GM12892 (cell line): ENCODE data around the gene MEIS3.

Experiments
- DNase-seq: peaks from one replicate; pipeline ENCODE4 v3.0.0; 2011; ENCODE audit not compliant: insufficient read length
- FAIRE-seq: peaks from 2 replicates; lab custom pipeline; 2011; peaks lifted over from hg19 to GRCh38; lab: Jason Lieb, UNC
- POLR2A ChIP-seq: IDR thresholded peaks from 2 replicates; pipeline ENCODE4 v1.6.1; 2011; ENCODE audit warnings: low read depth, low read length, control low read depth
- POLR2AphosphoS5 ChIP-seq: IDR thresholded peaks from 2 replicates; pipeline ENCODE4 v1.6.1; 2011; ENCODE audit warnings: low read depth, low read length, control low read depth
- TAF1 ChIP-seq: IDR thresholded peaks from 2 replicates; pipeline ENCODE4 v1.6.1; 2011; ENCODE audit warnings: low read depth, mild to moderate bottlenecking, control low read depth, low read length, borderline replicate concordance

Gene MEIS3

GRCh38 chr19:47358936-47359335, 60.4 kb downstream of the MEIS3 start:
- DNase-seq (no peak), FAIRE-seq (no peak)
- TF ChIP-seq POLR2A (no peak), TAF1 (no peak), POLR2AphosphoS5 (no peak)

- FAIRE-seq (no peak), DNase-seq (no peak)
- TF ChIP-seq POLR2AphosphoS5 (no peak), TAF1 (no peak), POLR2A (no peak)
Observed at GRCh38 chr19:47357788-47358680, 61.3 kb downstream of the MEIS3 start.

- FAIRE-seq (no peak), DNase-seq (no peak)
- TF ChIP-seq POLR2AphosphoS5 (no peak), TAF1 (no peak), POLR2A (no peak)
Observed at GRCh38 chr19:47356900-47357299, 62.4 kb downstream of the MEIS3 start.

- no peak for DNase-seq
- no peak for TF ChIP-seq POLR2A
- TF ChIP-seq TAF1, result no peak
- TF ChIP-seq POLR2AphosphoS5, result no peak
- FAIRE-seq, result no peak
Observed at GRCh38 chr19:47353307-47353712, 66.0 kb downstream of the MEIS3 start.
